GM19238 (cell line): ENCODE data around the gene OR56A1.

ENCODE experiments used
- DNase-seq: peaks from one replicate; pipeline ENCODE4 v3.0.0; 2011; ENCODE audit warnings: low spot score; ENCODE audit not compliant: insufficient read length

OR56A1 gene

GRCh38 chr11:5992150-5992549 is 38.4 kb downstream of the OR56A1 start:
- DNase-seq: no peak

DNA sequence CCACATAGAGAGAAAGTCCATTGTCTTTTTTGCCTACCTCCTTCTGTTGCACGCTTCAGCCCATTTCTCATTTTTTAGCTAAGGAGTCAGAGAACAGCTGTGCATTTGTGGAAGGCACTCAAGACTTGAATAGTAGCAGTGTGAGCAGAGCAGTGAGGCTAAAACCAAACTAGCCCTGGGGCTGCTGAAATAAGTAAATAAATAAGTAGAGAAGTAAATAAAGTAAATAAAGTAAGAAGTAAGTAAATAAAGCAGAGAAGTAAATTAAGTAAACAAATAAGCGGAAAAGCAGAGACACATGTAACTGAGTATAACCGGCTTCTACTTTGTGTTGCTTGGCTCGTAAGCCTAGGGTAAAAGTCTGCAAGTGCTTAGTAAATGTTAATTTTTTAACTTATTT is 41.4 kb downstream of the OR56A1 start:
- DNase-seq: no peak

GRCh38 chr11:5986885-5987284 is 43.7 kb downstream of the OR56A1 start, which contains the start of gene OR52L1:
Gene OR52L1, minus strand, starts transcription at chr11:5986985. Its CDS starts 55 bp downstream, at chr11:5986930.
- DNase-seq: no peak

DNA sequence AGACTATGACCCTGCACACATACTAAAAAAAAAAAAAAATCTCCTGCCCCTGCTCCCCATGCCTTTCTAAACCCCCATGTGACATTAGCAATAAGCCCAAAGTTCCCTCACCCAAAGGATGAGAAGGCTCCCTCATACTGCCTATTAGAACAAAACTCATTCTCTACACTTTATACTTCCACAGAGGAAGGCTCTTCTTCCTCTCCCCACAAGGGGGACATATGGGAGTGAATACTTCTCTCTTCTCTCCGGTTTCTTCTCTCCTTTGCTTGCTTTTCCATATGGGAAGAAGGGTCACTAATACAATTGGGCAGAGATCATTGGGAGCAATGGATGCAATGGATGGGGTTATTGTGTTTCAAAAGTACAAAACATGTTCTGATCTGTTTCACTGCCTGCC is 47.1 kb downstream of the OR56A1 start:
- DNase-seq: no peak

GRCh38 chr11:5973530-5973929 is 57.0 kb downstream of the OR56A1 start:
- DNase-seq: no peak
